GM18870 (cell line): ENCODE results near the gene IQSEC1.
A peak's percentile ranks its signal among the peaks of the same experiment; 100 is the strongest.

Experiments
- ATAC-seq: cut with Tn5 transposase; IDR thresholded peaks from one replicate; pipeline ENCODE4 v1.9.1; 2021; ENCODE audit warnings: moderate library complexity; ENCODE audit not compliant: unreplicated experiment

Gene IQSEC1

GRCh38 chr3:13005301-13005700, 67.9 kb downstream of the IQSEC1 start:
- no peak for ATAC-seq

- ATAC-seq = no peak
Observed at GRCh38 chr3:13004376-13004775, 68.9 kb downstream of the IQSEC1 start.

GRCh38 chr3:13003608-13004007, 69.6 kb downstream of the IQSEC1 start:
- no peak for ATAC-seq

- ATAC-seq = peak; percentile 69
Observed at GRCh38 chr3:13002398-13003124, 70.7 kb downstream of the IQSEC1 start.

- ATAC-seq = no peak
Observed at GRCh38 chr3:12999147-13000140, 73.8 kb downstream of the IQSEC1 start.

- no peak for ATAC-seq
Observed at GRCh38 chr3:12998648-12999047, 74.6 kb downstream of the IQSEC1 start.

- no peak for ATAC-seq
Observed at GRCh38 chr3:12997387-12997786, 75.8 kb downstream of the IQSEC1 start.

- no peak for ATAC-seq
Observed at GRCh38 chr3:12996181-12996506, 77.1 kb downstream of the IQSEC1 start.

- ATAC-seq = no peak
Observed at GRCh38 chr3:12995389-12996180, 77.6 kb downstream of the IQSEC1 start.

- peak; percentile 39 for ATAC-seq
Observed at GRCh38 chr3:12994607-12995388, 78.4 kb downstream of the IQSEC1 start.

- no peak for ATAC-seq
Observed at GRCh38 chr3:12994357-12994606, 78.9 kb downstream of the IQSEC1 start.

GRCh38 chr3:12993517-12994356, 79.5 kb downstream of the IQSEC1 start:
- ATAC-seq = no peak

- no peak for ATAC-seq
Observed at GRCh38 chr3:12992629-12993516, 80.4 kb downstream of the IQSEC1 start.

- no peak for ATAC-seq
Observed at GRCh38 chr3:12991861-12992281, 81.4 kb downstream of the IQSEC1 start.

- no peak for ATAC-seq
Observed at GRCh38 chr3:12991481-12991837, 81.8 kb downstream of the IQSEC1 start.

- no peak for ATAC-seq
Observed at GRCh38 chr3:12990781-12991480, 82.3 kb downstream of the IQSEC1 start.

- no peak for ATAC-seq
Observed at GRCh38 chr3:12990306-12990705, 82.9 kb downstream of the IQSEC1 start.

GRCh38 chr3:12988728-12989454, 84.3 kb downstream of the IQSEC1 start:
- no peak for ATAC-seq
